K562 (cell line): ENCODE results near the gene SMARCA4.

Source experiments
- ARID2 ChIP-seq: fragments of 450-650 bp; IDR thresholded peaks from 2 replicates; pipeline ENCODE4 v1.6.1; 2017; ENCODE audit warnings: antibody characterized with exemption, mild to moderate bottlenecking
- CTCF ChIP-seq, 3 experiments: IDR thresholded peaks in 2 of 3; conservative IDR thresholded peaks in 1 of 3; 2 replicates each; pipeline ENCODE4 v1.5.1; 2011 to 2012; ENCODE audit warnings: low read length in 3 of 3, mild to moderate bottlenecking in 3 of 3, control low read depth in 2 of 3, improper control_type of control experiment in 1 of 3, inconsistent platforms in 1 of 3, low read depth in 1 of 3, mixed read lengths in 1 of 3, moderate library complexity in 1 of 3; ENCODE audit not compliant: insufficient read depth in 2 of 3
- EGR1 ChIP-seq: fragments of 450-650 bp; conservative IDR thresholded peaks from 2 replicates; pipeline ENCODE4 v1.6.1; 2017; ENCODE audit warnings: mild to moderate bottlenecking
- FOXM1 ChIP-seq, 2 experiments: fragments of 450-650 bp in 1 of 2; sonication (generic) in 1 of 2; formaldehyde crosslinking in 1 of 2; IDR thresholded peaks; 2 replicates each; pipeline versions ENCODE4 v1.6.1 to v1.9.0; 2017 to 2022; ENCODE audit warnings: low read depth in 2 of 2, mild to moderate bottlenecking in 2 of 2, missing genetic modification reagents in 1 of 2, moderate library complexity in 1 of 2
- HNRNPK ChIP-seq: fragments of 200-400 bp; formaldehyde crosslinking; IDR thresholded peaks from one replicate; pipeline ENCODE4 v1.6.1; 2018; ENCODE audit warnings: mild to moderate bottlenecking, low read depth, low read length; ENCODE audit not compliant: poor library complexity, severe bottlenecking
- PCBP2 ChIP-seq: fragments of 200-400 bp; formaldehyde crosslinking; IDR thresholded peaks from 2 replicates; pipeline ENCODE4 v1.6.1; 2018; ENCODE audit warnings: low read length, low read depth, mild to moderate bottlenecking, moderate library complexity; ENCODE audit not compliant: poor library complexity, severe bottlenecking
- POLR2A ChIP-seq: fragments of 450-650 bp; conservative IDR thresholded peaks from 2 replicates; pipeline ENCODE4 v1.6.1; 2016
- SREBF1 ChIP-seq: fragments of 150-350 bp; IDR thresholded peaks from 2 replicates; pipeline ENCODE4 v1.6.1; 2014; ENCODE audit warnings: antibody characterized with exemption, low read depth, low read length, borderline replicate concordance
- ZNF174 ChIP-seq: fragments of 250-450 bp; sonication (Bioruptor Pico); IDR thresholded peaks from 2 replicates; pipeline ENCODE4 v1.4.0; 2020; ENCODE audit warnings: mild to moderate bottlenecking
- ZNF830 ChIP-seq: fragments of 250-450 bp; sonication (Bioruptor Pico); IDR thresholded peaks from 2 replicates; pipeline ENCODE4 v1.5.0; 2021; ENCODE audit warnings: mild to moderate bottlenecking
- TF ChIP-seq, protein P1 (sequence below): fragments of 250-450 bp; sonication (Bioruptor Pico); IDR thresholded peaks from 2 replicates; pipeline ENCODE4 v1.5.0; 2021

GRCh38 chr19:10998666-10999065 is 37.8 kb downstream of the SMARCA4 start:
- no peak for TF ChIP-seq CTCF (IDR thresholded peaks at IDR 0.05 in 2 of 3, conservative IDR thresholded peaks at IDR 0.05 in 1 of 3; ENCODE audit: insufficient read depth in 2 of 3, low read depth in 1 of 3, low read length in 3 of 3)
- no peak for TF ChIP-seq PCBP2
- no peak for TF ChIP-seq SREBF1
- TF ChIP-seq POLR2A: no peak
- TF ChIP-seq, protein P1, sequence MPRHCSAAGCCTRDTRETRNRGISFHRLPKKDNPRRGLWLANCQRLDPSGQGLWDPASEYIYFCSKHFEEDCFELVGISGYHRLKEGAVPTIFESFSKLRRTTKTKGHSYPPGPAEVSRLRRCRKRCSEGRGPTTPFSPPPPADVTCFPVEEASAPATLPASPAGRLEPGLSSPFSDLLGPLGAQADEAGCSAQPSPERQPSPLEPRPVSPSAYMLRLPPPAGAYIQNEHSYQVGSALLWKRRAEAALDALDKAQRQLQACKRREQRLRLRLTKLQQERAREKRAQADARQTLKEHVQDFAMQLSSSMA (CRISPR knock-in tag): no peak
- TF ChIP-seq EGR1: no peak
- no peak for TF ChIP-seq ZNF830 (CRISPR knock-in tag)
- TF ChIP-seq ZNF174 (CRISPR knock-in tag): no peak
- TF ChIP-seq ARID2: no peak
- TF ChIP-seq FOXM1 (IDR thresholded peaks at IDR 0.05; ENCODE audit: low read depth): no peak
- no peak for TF ChIP-seq FOXM1 (CRISPR knock-in tag; IDR thresholded peaks at IDR 0.05; ENCODE audit: low read depth)
- TF ChIP-seq HNRNPK: no peak
